Loucy (cell line): ENCODE data around the gene TTPAL.

ENCODE experiments used
- H2AFZ ChIP-seq: fragments of 200-600 bp; sonication (generic); 2 replicates; pipeline ENCODE4 v1.6.0; 2016; ENCODE audit warnings: antibody characterized with exemption, mild to moderate bottlenecking, low read length, moderate library complexity
- H3F3A ChIP-seq: fragments of 200-600 bp; 2 replicates; pipeline ENCODE4 v1.6.0; 2016; ENCODE audit warnings: antibody characterized with exemption, low read depth, mild to moderate bottlenecking
- H3K27me3 ChIP-seq: fragments of 200-600 bp; sonication (generic); 2 replicates; pipeline ENCODE4 v1.6.1; 2014; ENCODE audit warnings: low read length, mild to moderate bottlenecking; ENCODE audit not compliant: insufficient read depth, poor library complexity, severe bottlenecking
- H3K36me3 ChIP-seq: fragments of 200-600 bp; sonication (generic); 2 replicates; pipeline ENCODE4 v1.6.1; 2016; ENCODE audit warnings: low read length; ENCODE audit not compliant: insufficient read depth
- H3K4me1 ChIP-seq: fragments of 200-600 bp; sonication (generic); 2 replicates; pipeline ENCODE4 v1.5.1; 2014; ENCODE audit warnings: low read length, mild to moderate bottlenecking; ENCODE audit not compliant: insufficient read depth, poor library complexity, severe bottlenecking
- H3K4me2 ChIP-seq: fragments of 200-600 bp; sonication (generic); 2 replicates; pipeline ENCODE4 v1.6.0; 2014; ENCODE audit warnings: antibody characterized with exemption, low read length, low read depth, mild to moderate bottlenecking; ENCODE audit not compliant: poor library complexity, severe bottlenecking
- H3K4me3 ChIP-seq: fragments of 200-600 bp; sonication (generic); 2 replicates; pipeline ENCODE4 v1.5.1; 2014; ENCODE audit warnings: low read length, mild to moderate bottlenecking, mixed read lengths; ENCODE audit not compliant: poor library complexity, severe bottlenecking
- H3K79me2 ChIP-seq: fragments of 200-600 bp; sonication (generic); 2 replicates; pipeline ENCODE4 v1.6.1; 2014; ENCODE audit warnings: low read length; ENCODE audit not compliant: insufficient read depth
- H3K9ac ChIP-seq: fragments of 200-600 bp; sonication (generic); 2 replicates; pipeline ENCODE4 v1.6.0; 2014; ENCODE audit warnings: mild to moderate bottlenecking, low read depth, low read length, moderate library complexity; ENCODE audit not compliant: poor library complexity, severe bottlenecking
- H3K9me2 ChIP-seq: fragments of 200-600 bp; sonication (generic); replicated peaks from 2 replicates; pipeline ENCODE4 v1.6.1; 2016; ENCODE audit warnings: low read depth, low read length, mixed read lengths
- H3K9me3 ChIP-seq: fragments of 200-600 bp; sonication (generic); 2 replicates; pipeline ENCODE4 v1.6.1; 2014; ENCODE audit warnings: mild to moderate bottlenecking, antibody characterized with exemption, low read length, low read depth; ENCODE audit not compliant: insufficient read depth
- H4K20me1 ChIP-seq: fragments of 200-600 bp; sonication (generic); 2 replicates; pipeline ENCODE4 v1.6.0; 2014; ENCODE audit warnings: antibody characterized with exemption, low read length, mild to moderate bottlenecking; ENCODE audit not compliant: insufficient read depth, poor library complexity, severe bottlenecking
- EZH2phosphoT487 ChIP-seq: fragments of 200-600 bp; IDR thresholded peaks from 2 replicates; pipeline ENCODE4 v1.6.1; 2018; ENCODE audit warnings: antibody characterized with exemption, mild to moderate bottlenecking, moderate library complexity, borderline replicate concordance
- TF ChIP-seq, protein P1 (sequence below): fragments of 200-600 bp; sonication (generic); conservative IDR thresholded peaks from 2 replicates; pipeline ENCODE4 v1.5.1; 2014; ENCODE audit warnings: mild to moderate bottlenecking, antibody characterized with exemption, low read length

The TTPAL gene

DNA sequence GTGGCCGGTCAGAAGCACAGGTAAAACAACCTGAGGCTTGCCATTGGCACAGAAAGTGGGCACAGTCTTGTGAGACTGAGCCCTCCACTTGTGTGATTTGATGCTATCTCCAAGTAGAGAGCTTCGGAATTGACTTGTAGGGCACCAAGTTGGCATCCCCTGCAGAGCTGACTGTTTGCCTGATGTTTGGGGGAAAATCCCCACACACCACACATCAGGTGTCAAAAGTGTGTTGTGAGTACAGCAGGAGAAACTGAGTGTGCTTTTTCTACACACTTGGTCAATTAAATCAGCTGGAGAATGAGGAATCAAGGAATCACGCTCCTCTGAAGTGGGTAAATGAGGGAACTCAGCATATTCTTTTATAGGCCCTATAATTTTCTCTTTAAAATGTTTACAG lies 45.2 kb downstream of the TTPAL start:
- peaks cover 54% of the 10 kb centered on the region for H4K20me1 ChIP-seq
- no peaks in the 10 kb centered on the region for H3K9me2 ChIP-seq
- H2AFZ ChIP-seq, result no peak overlapping the region
- H3K4me3 ChIP-seq, result peak overlapping the region; percentile 95
- H3F3A ChIP-seq, result no peaks in the 10 kb centered on the region
- H3K4me2 ChIP-seq, result peak overlapping the region; percentile 99
- no peaks in the 10 kb centered on the region for H3K9me3 ChIP-seq
- H3K4me1 ChIP-seq, result peaks cover 57% of the 10 kb centered on the region
- TF ChIP-seq, protein P1, sequence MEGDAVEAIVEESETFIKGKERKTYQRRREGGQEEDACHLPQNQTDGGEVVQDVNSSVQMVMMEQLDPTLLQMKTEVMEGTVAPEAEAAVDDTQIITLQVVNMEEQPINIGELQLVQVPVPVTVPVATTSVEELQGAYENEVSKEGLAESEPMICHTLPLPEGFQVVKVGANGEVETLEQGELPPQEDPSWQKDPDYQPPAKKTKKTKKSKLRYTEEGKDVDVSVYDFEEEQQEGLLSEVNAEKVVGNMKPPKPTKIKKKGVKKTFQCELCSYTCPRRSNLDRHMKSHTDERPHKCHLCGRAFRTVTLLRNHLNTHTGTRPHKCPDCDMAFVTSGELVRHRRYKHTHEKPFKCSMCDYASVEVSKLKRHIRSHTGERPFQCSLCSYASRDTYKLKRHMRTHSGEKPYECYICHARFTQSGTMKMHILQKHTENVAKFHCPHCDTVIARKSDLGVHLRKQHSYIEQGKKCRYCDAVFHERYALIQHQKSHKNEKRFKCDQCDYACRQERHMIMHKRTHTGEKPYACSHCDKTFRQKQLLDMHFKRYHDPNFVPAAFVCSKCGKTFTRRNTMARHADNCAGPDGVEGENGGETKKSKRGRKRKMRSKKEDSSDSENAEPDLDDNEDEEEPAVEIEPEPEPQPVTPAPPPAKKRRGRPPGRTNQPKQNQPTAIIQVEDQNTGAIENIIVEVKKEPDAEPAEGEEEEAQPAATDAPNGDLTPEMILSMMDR, result no peak
- no peak for TF ChIP-seq EZH2phosphoT487
- H3K79me2 ChIP-seq, result peaks cover 59% of the 10 kb centered on the region
- no peaks in the 10 kb centered on the region for H3K27me3 ChIP-seq
- H3K9ac ChIP-seq, result peak overlapping the region; percentile 98
- H3K36me3 ChIP-seq, result no peaks in the 10 kb centered on the region

DNA sequence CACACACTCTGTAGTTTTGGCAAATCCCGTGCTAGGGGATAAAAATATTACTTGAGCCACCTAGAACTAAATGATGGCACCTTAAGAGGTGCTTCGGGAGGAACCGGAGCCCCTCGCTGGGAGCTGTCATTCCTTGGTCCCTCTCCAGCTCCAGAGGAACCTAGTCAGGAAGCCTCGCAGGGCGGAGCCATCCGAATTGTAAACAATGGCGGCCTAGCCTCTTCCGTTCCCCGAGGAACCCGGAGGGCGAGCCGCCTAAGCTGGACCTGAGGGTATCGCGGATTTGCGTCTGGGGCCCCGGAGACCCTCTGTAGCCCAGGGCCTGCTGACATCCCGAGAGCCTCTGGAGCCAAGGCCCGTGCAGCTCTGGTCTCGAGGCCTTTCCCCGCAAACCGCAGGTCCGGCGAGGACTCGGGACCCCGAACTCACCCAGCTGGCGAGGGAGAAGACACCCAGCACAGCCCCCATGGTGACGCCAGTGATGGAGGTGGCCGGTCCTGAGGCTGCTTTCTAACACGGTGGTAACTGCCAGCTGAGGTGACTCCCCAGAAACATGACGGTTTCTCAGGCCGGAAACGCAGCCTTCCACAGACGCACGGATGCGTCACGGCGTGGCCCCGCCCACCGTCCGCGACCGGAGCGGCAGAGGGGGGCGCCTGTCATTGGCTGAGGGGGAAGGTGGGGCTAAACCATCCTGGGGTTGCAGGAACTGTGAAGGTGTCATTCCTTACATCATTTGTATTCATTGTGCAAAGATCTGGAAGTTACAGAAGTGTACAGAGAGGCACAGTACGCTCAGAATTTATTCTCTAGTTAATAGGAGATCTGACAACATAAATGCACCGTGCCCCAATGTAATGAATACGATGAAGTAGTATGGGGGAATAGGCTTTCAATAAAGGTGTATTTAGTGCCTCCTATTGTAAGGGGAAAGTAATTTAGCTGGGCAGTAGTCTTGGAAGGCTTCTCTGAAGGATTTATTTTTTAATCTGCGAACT lies 46.1 kb downstream of the TTPAL start, which contains the start of gene SERINC3:
SERINC3 (minus strand) TSS at position 587 of the 998 bp plus-strand sequence; CDS start at position 468, 119 bp downstream.
- Histone ChIP-seq H3K36me3 (no peaks in the 10 kb centered on the region), H4K20me1 (peaks cover 48% of the 10 kb centered on the region), H3K4me2 (peak within 1 kb of the TSS; percentile 99), H3K9me2 (no peaks in the 10 kb centered on the region), H3K79me2 (peaks cover 51% of the 10 kb centered on the region), H3F3A (no peaks in the 10 kb centered on the region), H3K4me1 (peaks cover 51% of the 10 kb centered on the region), H2AFZ (peak within 1 kb of the TSS; percentile 84), H3K27me3 (no peaks in the 10 kb centered on the region), H3K4me3 (peak within 1 kb of the TSS; percentile 95), H3K9me3 (no peaks in the 10 kb centered on the region), H3K9ac (peak within 1 kb of the TSS; percentile 98)
- TF ChIP-seq, protein P1, result peak; percentile 62
- no peak for TF ChIP-seq EZH2phosphoT487

DNA sequence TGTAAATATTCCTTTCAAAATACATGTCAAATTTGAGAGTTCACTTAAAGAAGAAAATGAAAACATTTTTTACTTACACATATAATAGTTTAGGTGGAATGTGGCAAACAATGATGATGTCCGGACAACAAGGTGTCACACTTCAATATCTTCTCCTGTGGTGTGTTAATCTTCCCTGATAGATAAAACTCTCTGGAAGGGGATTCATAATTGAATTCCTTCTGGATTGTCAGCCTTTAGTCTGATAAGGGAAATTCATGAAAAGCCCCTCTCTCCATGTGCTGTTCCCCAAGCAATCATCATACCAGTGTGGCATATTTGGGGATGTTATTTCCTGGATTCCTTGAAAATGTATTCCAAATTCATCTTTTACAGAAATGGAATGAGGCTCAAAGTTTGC lies 47.2 kb downstream of the TTPAL start:
- H3K9ac ChIP-seq, result peak overlapping the region; percentile 98
- H3K36me3 ChIP-seq, result no peaks in the 10 kb centered on the region
- no peaks in the 10 kb centered on the region for H3K9me3 ChIP-seq
- H3K4me3 ChIP-seq, result no peak overlapping the region
- no peak overlapping the region for H2AFZ ChIP-seq
- H4K20me1 ChIP-seq, result peaks cover 38% of the 10 kb centered on the region
- no peak for TF ChIP-seq EZH2phosphoT487
- TF ChIP-seq, protein P1, result no peak
- H3K79me2 ChIP-seq, result peaks cover 40% of the 10 kb centered on the region
- H3K9me2 ChIP-seq, result no peaks in the 10 kb centered on the region
- H3F3A ChIP-seq, result no peaks in the 10 kb centered on the region
- peaks cover 41% of the 10 kb centered on the region for H3K4me1 ChIP-seq
- no peaks in the 10 kb centered on the region for H3K27me3 ChIP-seq
- H3K4me2 ChIP-seq, result peak overlapping the region; percentile 99
